ENCODE measurements around the gene AAGAB. TPM values are rescaled to one million over a fixed set of nuclear protein-coding genes. Genes with fewer than 3 reads are reported as not detected.

AAGAB gene
- total RNA-seq, 4 donors from 2014 or later, result 19.1 to 36.5 (median 27.6) TPM

GRCh38 chr15:67190326-67190725, 64.1 kb downstream of the AAGAB start:
- Histone ChIP-seq H3K4me3 (no peak overlapping the region), H3K4me1 (peaks cover 13 to 88% (median 61%) of the 10 kb centered on the region in 3 donors), H3K27ac (peak overlapping the region; percentile 32 to 88 (median 81)), H3K36me3 (peaks cover 0 to 55% of the 10 kb centered on the region in 2 donors), H3K9me3 (no peaks in the 10 kb centered on the region), H3K27me3 (no peaks in the 10 kb centered on the region)
- 80 to 100% methylated on average over 1 to 2 of the region's 2 CpGs for WGBS, 2 donors (ENCODE audit: low coverage in 1 of 2)
- no peak for ATAC-seq
- TF ChIP-seq EP300 (IDR thresholded peaks at IDR 0.05), result no peak
- no peak for TF ChIP-seq POLR2A (IDR thresholded peaks at IDR 0.05)

GRCh38 chr15:67189326-67190051, 65.0 kb downstream of the AAGAB start:
- WGBS, 2 donors (ENCODE audit: low coverage in 1 of 2), result 44 to 74% methylated on average over 3 to 14 of the region's 26 CpGs
- no peak overlapping the region for H3K4me3 ChIP-seq
- peak overlapping the region; percentile 34 to 88 (median 81) for H3K27ac ChIP-seq
- H3K36me3 ChIP-seq, result peaks cover 0 to 63% of the 10 kb centered on the region in 2 donors
- H3K27me3 ChIP-seq, result no peaks in the 10 kb centered on the region
- TF ChIP-seq POLR2AphosphoS5 (IDR thresholded peaks at IDR 0.05) (peak; percentile 27), POLR2A (IDR thresholded peaks at IDR 0.05) (no peak)
- H3K9me3 ChIP-seq, result no peaks in the 10 kb centered on the region
- peak; percentile 66 for ATAC-seq
- peaks cover 13 to 88% (median 55%) of the 10 kb centered on the region in 3 donors for H3K4me1 ChIP-seq

GRCh38 chr15:67188551-67189218, 65.8 kb downstream of the AAGAB start:
- whole genome bisulfite sequencing, 2 donors (ENCODE audit: low coverage in 1 of 2), result 17 to 50% methylated on average over 2 to 8 of the region's 8 CpGs
- TF ChIP-seq POLR2A (IDR thresholded peaks at IDR 0.05) (no peak), POLR2AphosphoS5 (IDR thresholded peaks at IDR 0.05) (peak; percentile 69)
- Histone ChIP-seq H3K9me3 (no peaks in the 10 kb centered on the region), H3K27ac (peak overlapping the region; percentile 34 to 88 (median 81)), H3K27me3 (no peaks in the 10 kb centered on the region), H3K36me3 (peaks cover 0 to 67% of the 10 kb centered on the region in 2 donors), H3K4me3 (no peak overlapping the region), H3K4me1 (peaks cover 10 to 88% (median 53%) of the 10 kb centered on the region in 3 donors)
- peak; percentile 29 for ATAC-seq

GRCh38 chr15:67187351-67187854, 67.1 kb downstream of the AAGAB start:
- 77 to 93% methylated on average over 2 to 8 of the region's 12 CpGs for WGBS, 2 donors (ENCODE audit: low coverage in 1 of 2)
- ATAC-seq, result no peak
- Histone ChIP-seq H3K4me1 (peaks cover 10 to 82% (median 44%) of the 10 kb centered on the region in 3 donors), H3K9me3 (no peaks in the 10 kb centered on the region), H3K4me3 (no peak overlapping the region), H3K27ac (peak overlapping the region in 3 of 4 donors; percentile 69 to 83 (median 79)), H3K27me3 (no peaks in the 10 kb centered on the region), H3K36me3 (peaks cover 0 to 64% of the 10 kb centered on the region in 2 donors)
- TF ChIP-seq EP300 (IDR thresholded peaks at IDR 0.05) (no peak), POLR2A (IDR thresholded peaks at IDR 0.05) (no peak), CTCF (IDR thresholded peaks at IDR 0.05) (no peak), POLR2AphosphoS5 (IDR thresholded peaks at IDR 0.05) (no peak)

- peaks cover 10 to 81% (median 44%) of the 10 kb centered on the region in 3 donors for H3K4me1 ChIP-seq
Observed at GRCh38 chr15:67186688-67187087, 67.8 kb downstream of the AAGAB start.

More at GRCh38 chr15:67186688-67187087, 67.8 kb downstream of the AAGAB start:
- no CpG with 5 or more reads among the region's 4 CpGs for WGBS, 2 donors (ENCODE audit: low coverage in 1 of 2)
- Histone ChIP-seq H3K36me3 (peaks cover 0 to 60% of the 10 kb centered on the region in 2 donors), H3K4me3 (no peak overlapping the region), H3K9me3 (no peaks in the 10 kb centered on the region), H3K27me3 (no peaks in the 10 kb centered on the region), H3K27ac (peak overlapping the region in 3 of 4 donors; percentile 69 to 83 (median 79))
- TF ChIP-seq EP300 (IDR thresholded peaks at IDR 0.05) (no peak), CTCF (IDR thresholded peaks at IDR 0.05) (no peak), POLR2A (IDR thresholded peaks at IDR 0.05) (no peak), POLR2AphosphoS5 (IDR thresholded peaks at IDR 0.05) (no peak)
- no peak for ATAC-seq

Data from gastroesophageal sphincter (tissue), 4 donors.